Measurements from ENCODE around the gene DHRS11. TPM values are rescaled to one million over a fixed set of nuclear protein-coding genes. Genes with fewer than 3 reads are reported as not detected.

Gene DHRS11
- total RNA-seq, 1 experiment from 2014 or later, result 27.9 TPM

- TF ChIP-seq CTCF (conservative IDR thresholded peaks at IDR 0.05), result no peak
- Histone ChIP-seq H3K14ac (ENCODE audit: insufficient read depth, low read length) (no peak overlapping the region), H3K9ac (ENCODE audit: extremely low read depth, insufficient read length, low read length) (no peak overlapping the region), H2BK120ac (ENCODE audit: low read depth, low read length, poor library complexity, severe bottlenecking) (no peak overlapping the region), H3K23ac (ENCODE audit: insufficient read length, low read depth, low read length) (no peak overlapping the region), H2BK15ac (ENCODE audit: low read depth, low read length) (no peak overlapping the region), H2AFZ (ENCODE audit: low read length) (no peak overlapping the region), H4K91ac (ENCODE audit: insufficient read length, low read depth, low read length) (no peak overlapping the region), H3K27me3 (ENCODE audit: insufficient read depth, low read length) (no peaks in the 10 kb centered on the region), H2BK5ac (ENCODE audit: insufficient read length, low read length) (no peak overlapping the region), H3T11ph (ENCODE audit: low read length) (no peak overlapping the region), H3K4me2 (ENCODE audit: insufficient read depth, insufficient read length, low read length) (peak overlapping the region; percentile 94), H3K4ac (ENCODE audit: low read depth, low read length) (no peak overlapping the region), H3K9me3 (ENCODE audit: control insufficient read depth, low read depth, low read length) (no peaks in the 10 kb centered on the region), H3K79me2 (ENCODE audit: insufficient read depth, low read length) (no peaks in the 10 kb centered on the region; the same call in 1 of the 2 replicates), H3K4me1 (ENCODE audit: insufficient read depth, low read length) (no peaks in the 10 kb centered on the region), H2BK20ac (ENCODE audit: low read depth, low read length, poor library complexity, severe bottlenecking) (no peak overlapping the region), H3K79me1 (ENCODE audit: insufficient read depth, low read depth, low read length, poor library complexity, severe bottlenecking) (no peaks in the 10 kb centered on the region), H2BK12ac (ENCODE audit: insufficient read length, low read depth, low read length) (no peak overlapping the region), H4K8ac (replicated peaks; ENCODE audit: insufficient read length, low read depth, low read length) (no peak overlapping the region), H3K23me2 (ENCODE audit: insufficient read length, low read depth, low read length, poor library complexity, severe bottlenecking) (peaks cover 19% of the 10 kb centered on the region), H3K27ac (ENCODE audit: insufficient read length, low read depth, low read length) (no peak overlapping the region), H2AK5ac (ENCODE audit: insufficient read length, low read length) (no peak overlapping the region), H3K18ac (ENCODE audit: insufficient read length, low read depth, low read length) (no peak overlapping the region), H3K56ac (ENCODE audit: insufficient read length, low read depth, low read length) (no peak overlapping the region), H4K20me1 (ENCODE audit: control insufficient read depth, insufficient read depth, insufficient read length) (no peaks in the 10 kb centered on the region), H4K5ac (ENCODE audit: insufficient read length, low read depth, low read length) (no peak overlapping the region)
- peaks cover 26 to 31% of the 10 kb centered on the region in 2 experiments for H3K4me1 Mint-ChIP-seq
- DNase-seq, result peak; percentile 19
- H3K36me3 Mint-ChIP-seq (ENCODE audit: insufficient read depth in 1 of 3, low read depth in 3 of 3), result peaks cover 7 to 33% (median 30%) of the 10 kb centered on the region in 3 experiments; a peak in 5 of 7 replicates
- H3K27me3 Mint-ChIP-seq (ENCODE audit: low read depth), result no peaks in the 10 kb centered on the region; the same call in 1 of the 2 replicates
- H3K4me3 Mint-ChIP-seq, result peak overlapping the region; percentile 84 to 91
- WGBS (ENCODE audit: extremely low coverage, insufficient read length, low lambda C conversion rate), result no CpG with 5 or more reads among the region's 3 CpGs
- H3K9me3 Mint-ChIP-seq, result no peaks in the 10 kb centered on the region
- H3K27ac Mint-ChIP-seq, result peak overlapping the region; percentile 25 to 96 (median 95); a peak in 6 of 7 replicates
Observed at GRCh38 chr17:36600465-36600864, 8.8 kb downstream of the DHRS11 start.

Data from H9 (cell line).